HL-60/S4 treated with phorbol 12-myristate 13-acetate at 8.2 ng/mL for 4 days and 3 days (cell line): Measurements from ENCODE around the gene TTC21A.
"Not testable (repeated sequence)": the region's sequence is repeated elsewhere in the genome, so short reads cannot be mapped to it uniquely, and the experiment has no call there.

Experiments
- in situ Hi-C: fragments of 300-500 bp; cut with MboI; formaldehyde crosslinking; loops from 2 replicates; pipeline ENCODE4 v1.15.0; 2022; ENCODE audit warnings: low sequenced_read_pairs

TTC21A gene

GRCh38 chr3:39148435-39149058 is 41.1 kb downstream of the TTC21A start:
- in situ Hi-C loops: no loop called here

GRCh38 chr3:39149059-39149455 is 41.6 kb downstream of the TTC21A start:
- in situ Hi-C loops: no loop called here

GRCh38 chr3:39149498-39150147 is 42.1 kb downstream of the TTC21A start:
- in situ Hi-C loops: no loop called here

GRCh38 chr3:39150148-39150802 is 42.8 kb downstream of the TTC21A start:
- in situ Hi-C loops: no loop called here

GRCh38 chr3:39150803-39151631 is 43.5 kb downstream of the TTC21A start:
- in situ Hi-C loops: no loop called here

DNA sequence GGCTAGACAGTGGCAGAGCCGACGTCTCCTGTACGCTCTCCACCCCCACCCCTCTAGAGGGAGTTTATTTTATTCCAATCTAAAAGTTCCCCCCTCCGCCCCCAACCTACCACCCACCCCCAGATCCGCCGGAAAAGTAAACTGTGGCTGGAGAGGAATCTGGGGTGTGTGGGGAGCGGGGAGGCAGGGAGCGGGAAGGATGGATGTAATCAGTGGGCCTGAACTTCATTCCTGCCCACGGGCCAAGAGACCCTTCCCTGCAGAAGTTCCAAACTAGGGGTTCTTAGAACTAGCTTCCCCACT is 46.4 kb downstream of the TTC21A start:
- in situ Hi-C loops: no loop called here

DNA sequence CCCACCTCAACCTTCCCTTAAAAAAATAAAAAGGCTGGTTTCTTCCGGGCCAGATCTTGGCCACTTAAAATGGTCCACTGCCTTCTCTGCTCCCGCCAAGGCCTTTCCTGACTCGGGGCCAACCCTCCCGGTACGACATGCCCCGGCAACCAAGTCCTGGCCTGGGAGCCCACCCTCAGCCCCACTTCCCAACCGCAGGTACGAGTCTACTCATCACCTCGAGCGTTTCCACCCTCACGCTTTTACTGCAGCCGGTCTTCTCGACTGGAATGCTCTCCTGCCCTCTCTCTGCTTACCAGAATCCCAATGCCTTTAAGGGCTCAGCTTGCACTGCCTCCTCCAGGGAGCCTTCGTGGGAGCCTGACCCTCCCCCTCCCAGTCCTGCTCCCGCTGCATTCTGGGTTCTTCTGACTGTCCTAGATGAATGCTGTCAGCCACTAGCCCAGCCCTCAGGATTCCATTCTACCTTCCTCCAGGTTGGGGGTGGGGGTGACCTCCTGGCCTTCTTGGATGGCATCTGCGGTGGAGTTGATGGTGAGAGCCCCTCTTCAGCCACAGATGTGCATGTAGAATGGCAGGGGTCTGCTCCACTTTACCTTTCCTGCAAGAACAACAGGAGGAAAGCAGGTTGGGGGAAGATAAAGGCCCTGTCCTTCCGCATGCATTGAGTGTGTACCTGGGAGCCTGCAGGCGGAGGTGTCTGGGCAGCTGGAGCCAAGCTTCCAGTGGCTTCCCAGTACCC is 47.0 kb downstream of the TTC21A start:
- in situ Hi-C loops: no loop called here

DNA sequence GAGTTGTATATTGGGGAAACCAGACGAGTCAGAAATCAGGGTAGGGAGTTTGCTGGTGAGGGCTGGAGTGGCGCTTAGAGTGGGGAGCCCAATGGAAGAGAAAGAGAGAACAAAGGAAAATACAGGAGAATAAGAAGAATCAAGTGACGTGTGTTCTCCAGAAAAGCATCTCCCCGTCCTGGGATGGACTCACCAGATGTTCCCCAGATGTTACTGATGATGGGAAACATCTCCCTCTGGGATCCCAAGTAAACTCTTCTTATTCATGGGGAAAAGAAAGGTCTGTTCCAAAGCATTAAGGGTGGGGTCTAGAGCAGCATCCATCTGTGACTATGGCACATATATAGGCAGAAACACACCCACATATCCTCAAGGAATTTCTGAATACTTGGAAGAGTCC is 48.9 kb downstream of the TTC21A start:
- in situ Hi-C loops: no loop called here

DNA sequence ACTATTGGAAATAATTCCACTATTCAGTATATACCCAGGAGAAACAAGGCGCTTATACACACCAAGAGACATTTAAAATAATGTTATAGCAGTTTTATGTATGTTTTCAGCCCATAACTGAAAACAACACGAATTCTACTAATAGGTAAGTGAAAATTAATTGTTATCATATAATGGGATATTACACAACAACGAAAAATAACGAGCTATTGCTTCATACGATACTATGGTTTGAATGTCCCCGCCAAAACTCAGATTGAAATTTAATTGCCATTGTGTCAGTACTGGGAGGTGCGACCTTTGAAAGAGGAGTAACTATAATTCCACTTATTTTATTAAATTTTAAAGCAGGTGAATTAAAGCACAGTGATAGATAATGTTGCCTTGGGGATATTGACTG is 49.9 kb downstream of the TTC21A start:
- in situ Hi-C loops: no loop called here

- in situ Hi-C loops: no loop called here
Observed at GRCh38 chr3:39158148-39158715, 50.8 kb downstream of the TTC21A start.

GRCh38 chr3:39164414-39164813 is 56.9 kb downstream of the TTC21A start:
- in situ Hi-C loops: no loop called here

- in situ Hi-C loops: no loop called here
Observed at GRCh38 chr3:39165518-39165917, 58.0 kb downstream of the TTC21A start.

DNA sequence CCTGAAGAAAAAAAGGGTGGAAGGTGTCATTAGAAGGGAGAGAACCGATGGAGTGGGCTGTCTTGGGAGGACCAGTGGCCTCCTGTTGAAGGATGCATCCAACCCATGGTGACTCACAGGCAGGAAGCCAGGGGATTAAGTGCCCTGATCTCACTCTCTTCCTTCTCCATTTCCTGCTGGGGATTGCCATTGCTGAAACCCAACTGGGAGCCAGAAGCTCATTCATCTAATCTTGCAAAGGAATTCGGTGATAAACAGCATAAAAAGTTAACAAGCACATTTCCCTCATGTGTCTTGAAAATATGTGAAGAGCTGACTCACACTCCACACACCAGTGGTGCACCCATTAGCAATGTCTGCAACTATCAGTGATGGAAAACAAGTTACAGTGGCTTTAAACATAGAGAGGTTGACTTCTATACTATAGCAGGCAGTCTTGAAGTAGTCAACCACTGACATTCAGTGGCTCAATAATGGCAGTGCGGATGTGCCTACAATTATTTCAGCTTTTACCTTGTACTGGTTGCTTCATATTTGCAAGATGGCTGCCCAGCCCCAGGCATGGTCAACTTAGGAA is 58.7 kb downstream of the TTC21A start:
- in situ Hi-C loops: no loop called here

DNA sequence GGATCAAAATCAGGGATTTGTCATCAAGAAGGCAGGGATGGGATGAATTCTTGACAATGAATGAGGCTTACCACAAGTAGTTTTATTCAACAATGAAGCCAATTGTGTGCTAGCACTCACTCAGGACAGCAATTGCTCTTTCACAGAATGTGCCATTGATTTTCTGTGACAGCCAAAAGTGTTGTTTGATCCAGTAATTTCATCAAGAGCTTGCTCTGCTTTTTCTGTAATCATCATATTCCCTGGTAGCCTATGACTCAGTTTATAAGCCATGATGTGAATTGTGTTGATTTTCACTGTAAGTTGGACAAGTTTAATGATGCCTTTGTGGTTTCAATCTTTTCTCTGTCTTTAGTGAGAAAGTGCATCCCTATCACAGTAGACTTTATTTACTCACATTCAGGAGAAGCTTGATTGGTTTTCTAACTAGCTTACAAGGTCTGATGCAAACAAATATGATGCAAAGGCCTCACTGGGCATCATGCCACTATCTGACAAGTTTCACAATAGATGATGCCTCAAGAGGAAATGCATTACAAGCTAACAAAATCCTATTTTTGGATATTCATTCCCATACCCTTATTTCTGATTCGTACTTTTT is 59.6 kb downstream of the TTC21A start:
- in situ Hi-C loops: no loop called here

DNA sequence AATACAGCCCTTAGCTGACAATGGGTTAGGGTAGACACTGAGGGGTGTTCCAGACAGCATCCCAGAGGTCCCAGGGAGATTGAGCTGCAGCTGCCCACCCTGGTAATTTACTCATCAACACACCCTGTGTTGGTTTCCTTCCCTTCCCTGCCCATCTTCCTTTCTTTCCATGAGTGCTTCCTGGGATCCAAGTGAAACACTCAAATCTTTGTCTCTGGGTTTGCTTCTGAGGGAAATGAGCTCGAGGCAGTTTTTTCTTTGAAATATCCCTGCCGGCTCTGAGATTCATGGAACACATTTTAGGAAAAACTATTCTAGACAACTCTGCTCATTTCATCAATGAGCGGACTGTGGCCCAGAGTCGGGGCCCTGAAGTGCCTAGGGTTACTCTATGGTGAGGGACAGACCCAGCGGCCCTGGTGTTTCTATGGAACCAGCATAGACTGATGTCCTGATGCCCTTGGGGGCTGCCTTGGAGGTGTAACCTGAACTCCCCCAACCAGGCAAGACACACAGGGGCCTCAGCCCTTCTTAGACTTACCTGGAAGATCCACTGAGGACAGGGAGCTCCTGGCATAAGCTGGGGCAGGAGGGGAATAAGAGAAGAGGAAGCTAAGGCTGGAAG is 60.8 kb downstream of the TTC21A start:
- in situ Hi-C loops: no loop called here

GRCh38 chr3:39169712-39170111 is 62.2 kb downstream of the TTC21A start:
- in situ Hi-C loops: no loop called here

DNA sequence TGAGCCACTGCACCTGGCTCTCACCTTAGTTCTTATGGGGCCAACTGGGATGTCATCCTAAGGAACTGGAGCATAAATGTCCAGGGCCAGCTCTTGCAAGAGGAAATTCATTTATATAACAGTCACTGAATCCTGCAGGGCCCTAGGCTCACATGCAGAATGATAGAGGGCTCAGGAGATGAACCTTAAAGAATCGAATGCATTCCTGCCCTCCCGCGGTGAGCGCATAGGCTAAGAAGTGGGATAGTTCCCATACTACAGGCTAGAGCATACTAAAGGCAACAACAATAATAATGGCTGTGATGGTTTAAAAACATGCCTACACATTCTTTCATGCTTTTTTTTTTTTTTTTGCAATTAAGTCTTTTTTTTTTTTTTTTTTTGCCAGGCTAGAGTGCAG is 63.0 kb downstream of the TTC21A start:
- in situ Hi-C loops: no loop called here

GRCh38 chr3:39170877-39171276 is 63.4 kb downstream of the TTC21A start:
- in situ Hi-C loops: not testable (repeated sequence)

DNA sequence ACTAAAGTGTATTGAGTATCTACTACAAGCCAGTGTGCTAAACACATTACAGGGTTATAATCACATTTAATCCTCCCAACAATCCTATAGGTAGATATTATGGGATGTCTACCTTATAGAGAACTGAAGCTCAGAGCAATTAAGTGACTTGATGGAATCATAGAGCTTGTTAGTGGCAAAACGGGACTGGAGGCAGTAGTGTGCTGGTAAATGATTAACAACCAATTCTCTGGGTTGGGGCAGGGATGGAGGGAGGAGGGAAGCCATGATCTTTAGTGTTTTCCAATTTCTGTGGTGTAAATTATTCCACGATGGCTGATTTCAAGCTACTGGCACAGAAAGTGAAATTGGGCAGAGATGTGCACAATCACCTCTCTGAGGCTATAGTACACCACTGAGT is 64.4 kb downstream of the TTC21A start:
- in situ Hi-C loops: no loop called here
